Keratinocyte (primary cell): Measurements from ENCODE around the gene AQP2. TPM values are rescaled to one million over a fixed set of nuclear protein-coding genes. Genes with fewer than 3 reads are reported as not detected.

Experiments
- DNase-seq: peaks from one replicate; pipeline ENCODE4 v3.0.0-alpha.2; 2011; ENCODE audit warnings: low read depth, missing footprints, low spot score
- FAIRE-seq: peaks from 2 replicates; lab custom pipeline; 2011; peaks lifted over from hg19 to GRCh38; lab: Jason Lieb, UNC
- H2AFZ ChIP-seq: 2 replicates; pipeline ENCODE4 v1.6.0; 2012; ENCODE audit warnings: low read length, control low read depth, inconsistent platforms; ENCODE audit not compliant: control insufficient read depth
- H3K27ac ChIP-seq: 2 replicates; pipeline ENCODE4 v1.5.1; 2011; ENCODE audit warnings: low read length; ENCODE audit not compliant: control insufficient read depth, insufficient read depth
- H3K27me3 ChIP-seq: 3 replicates; pipeline ENCODE4 v1.6.0; 2011; ENCODE audit warnings: low read length; ENCODE audit not compliant: control insufficient read depth, insufficient read depth; ENCODE audit errors: extremely low read depth
- H3K36me3 ChIP-seq, 2 experiments: 2 replicates in 1 of 2; 3 replicates in 1 of 2; pipeline ENCODE4 v1.5.1; 2011; ENCODE audit warnings: low read length in 2 of 2, mild to moderate bottlenecking in 1 of 2; ENCODE audit not compliant: control insufficient read depth in 2 of 2, insufficient read depth in 2 of 2; ENCODE audit errors: extremely low read depth in 1 of 2
- H3K4me1 ChIP-seq: 3 replicates; pipeline ENCODE4 v1.5.1; 2011; ENCODE audit warnings: low read length; ENCODE audit not compliant: control insufficient read depth, insufficient read depth; ENCODE audit errors: extremely low read depth
- H3K4me2 ChIP-seq: 3 replicates; pipeline ENCODE4 v1.6.0; 2011; ENCODE audit warnings: low read depth, low read length; ENCODE audit not compliant: control insufficient read depth, insufficient read depth; ENCODE audit errors: extremely low read depth
- H3K4me3 ChIP-seq, 3 experiments: fragments of 200-600 bp in 1 of 3; sonication (generic) in 1 of 3; 2 replicates in 2 of 3; 3 replicates in 1 of 3; pipeline ENCODE4 v1.5.1; 2011 to 2016; ENCODE audit warnings: low read length in 3 of 3, mild to moderate bottlenecking in 3 of 3, control low read depth in 2 of 3, inconsistent platforms in 1 of 3, low read depth in 1 of 3, mixed read lengths in 1 of 3, mixed run types in 1 of 3, moderate library complexity in 1 of 3; ENCODE audit not compliant: control insufficient read depth in 2 of 3, insufficient read depth in 2 of 3; ENCODE audit errors: extremely low read depth in 1 of 3
- H3K79me2 ChIP-seq: 2 replicates; pipeline ENCODE4 v1.6.0; 2012; ENCODE audit warnings: low read length; ENCODE audit not compliant: control insufficient read depth, insufficient read depth
- H3K9ac ChIP-seq: 3 replicates; pipeline ENCODE4 v1.6.0; 2011; ENCODE audit warnings: low read length; ENCODE audit not compliant: control insufficient read depth, insufficient read depth; ENCODE audit errors: extremely low read depth
- H3K9me1 ChIP-seq: 3 replicates; pipeline ENCODE4 v1.6.0; 2011; ENCODE audit warnings: low read length; ENCODE audit not compliant: control insufficient read depth, insufficient read depth; ENCODE audit errors: extremely low read depth
- H3K9me3 ChIP-seq: 2 replicates; pipeline ENCODE4 v1.5.1; 2012; ENCODE audit warnings: low read depth, low read length; ENCODE audit not compliant: control insufficient read depth
- H4K20me1 ChIP-seq: 3 replicates; pipeline ENCODE4 v1.6.0; 2011; ENCODE audit warnings: low read length; ENCODE audit not compliant: control insufficient read depth, insufficient read depth; ENCODE audit errors: extremely low read depth
- CTCF ChIP-seq, 3 experiments: IDR thresholded peaks in 1 of 3; conservative IDR thresholded peaks in 1 of 3; optimal IDR thresholded peaks in 1 of 3; 2 replicates in 2 of 3; 3 replicates in 1 of 3; pipeline versions ENCODE3 to v1.5.1; 2011; ENCODE audit warnings: low read length in 3 of 3, mild to moderate bottlenecking in 3 of 3, moderate library complexity in 2 of 3, control low read depth in 1 of 3, inconsistent platforms in 1 of 3; ENCODE audit not compliant: insufficient read depth in 2 of 3; ENCODE audit errors: extremely low read depth in 1 of 3
- EZH2 ChIP-seq: IDR thresholded peaks from one replicate; pipeline ENCODE4 v1.6.1; 2012; ENCODE audit warnings: inconsistent platforms, mild to moderate bottlenecking, low read length, moderate library complexity
- dilution Hi-C: fragments of 300-500 bp; cut with MboI; formaldehyde crosslinking; loops from one replicate; pipeline ENCODE4 v1.7.0; 2020; ENCODE audit warnings: low sequenced_read_pairs; ENCODE audit not compliant: extremely low pct_ligation_motif_present
- polyA plus RNA-seq, 5 experiments: library from polyadenylated mRNA; depleted of rRNA in 3 of 5; stranded (reverse) in 3 of 5; stranded (forward) in 1 of 5; unstranded in 1 of 5; fragments of >200 nt; gene quantifications; 1 replicate in 1 of 5; 2 replicates in 3 of 5; 3 replicates in 1 of 5; pipeline versions ENCODE4 v1.2.1 to v1.2.3, GENCODE V29; 2011 to 2012; ENCODE audit warnings: missing spikeins in 2 of 5, low read depth in 1 of 5, low replicate concordance in 1 of 5

The AQP2 gene
- polyA plus RNA-seq, 1 donor (not counting 4 experiments of a cell fraction or from before 2014, with no cell fraction given), result not detected

GRCh38 chr12:49968471-49968870, 17.9 kb downstream of the AQP2 start:
- TF ChIP-seq CTCF (optimal IDR thresholded peaks at IDR 0.05 in 1 of 3, IDR thresholded peaks at IDR 0.05 in 1 of 3, conservative IDR thresholded peaks at IDR 0.05 in 1 of 3; ENCODE audit: extremely low read depth in 1 of 3, insufficient read depth in 2 of 3, low read length in 3 of 3) (no peak), EZH2 (no peak)
- no peaks in the 10 kb centered on the region for H3K36me3 ChIP-seq
- no peaks in the 10 kb centered on the region for H3K79me2 ChIP-seq
- no peaks in the 10 kb centered on the region for H4K20me1 ChIP-seq
- H3K4me2 ChIP-seq, result no peak overlapping the region
- no peaks in the 10 kb centered on the region for H3K9me3 ChIP-seq
- H3K9me1 ChIP-seq, result no peaks in the 10 kb centered on the region
- FAIRE-seq (no peak), DNase-seq (no peak)
- H3K27ac ChIP-seq, result no peak overlapping the region
- dilution Hi-C loops, result no loop called here
- no peak overlapping the region for H3K9ac ChIP-seq
- no peak overlapping the region for H3K4me3 ChIP-seq
- no peak overlapping the region for H2AFZ ChIP-seq
- peaks cover 22% of the 10 kb centered on the region for H3K4me1 ChIP-seq
- peaks cover 28% of the 10 kb centered on the region for H3K27me3 ChIP-seq

DNA sequence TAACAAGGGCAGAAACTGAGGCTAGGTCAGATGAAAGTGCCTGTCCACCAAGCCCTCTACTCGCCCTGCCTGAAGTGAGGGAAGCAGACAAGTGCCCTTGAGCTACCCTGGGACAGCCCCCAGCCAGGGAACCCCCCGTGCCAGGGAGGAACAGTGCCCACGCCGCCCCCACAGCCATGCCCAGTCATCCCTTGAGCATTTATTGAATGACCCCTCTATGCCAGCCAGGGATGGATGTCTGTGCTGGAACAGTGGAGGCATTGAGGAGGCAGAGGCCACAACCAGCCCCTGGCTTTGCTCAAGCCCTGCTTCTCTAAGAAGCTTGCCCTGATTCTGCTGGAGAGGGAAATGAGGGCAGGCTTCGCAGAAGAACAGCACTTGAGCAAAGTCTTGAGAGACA, 18.5 kb downstream of the AQP2 start:
- peaks cover 22% of the 10 kb centered on the region for H3K4me1 ChIP-seq
- no peaks in the 10 kb centered on the region for H3K79me2 ChIP-seq
- FAIRE-seq, result no peak
- no peak for DNase-seq
- H3K27me3 ChIP-seq, result peaks cover 22% of the 10 kb centered on the region
- H3K9ac ChIP-seq, result no peak overlapping the region
- no peak overlapping the region for H3K4me2 ChIP-seq
- dilution Hi-C loops, result no loop called here
- H4K20me1 ChIP-seq, result no peaks in the 10 kb centered on the region
- no peaks in the 10 kb centered on the region for H3K9me3 ChIP-seq
- no peak for TF ChIP-seq EZH2
- TF ChIP-seq CTCF (optimal IDR thresholded peaks at IDR 0.05 in 1 of 3, IDR thresholded peaks at IDR 0.05 in 1 of 3, conservative IDR thresholded peaks at IDR 0.05 in 1 of 3; ENCODE audit: extremely low read depth in 1 of 3, insufficient read depth in 2 of 3, low read length in 3 of 3), result no peak
- H2AFZ ChIP-seq, result no peak overlapping the region
- H3K9me1 ChIP-seq, result no peaks in the 10 kb centered on the region
- H3K4me3 ChIP-seq, result no peak overlapping the region
- H3K36me3 ChIP-seq, result no peaks in the 10 kb centered on the region
- no peak overlapping the region for H3K27ac ChIP-seq
